Activated CD4-positive, CD25-positive, alpha-beta regulatory T cell treated with anti-CD3 and anti-CD28 coated beads, Interleukin-2, amount 50 U/mL, for 24 hours (primary cell): ENCODE data around the gene GTF2I.
A peak's percentile ranks its signal among the peaks of the same experiment; 100 is the strongest.
"Not testable (repeated sequence)": the region's sequence is repeated elsewhere in the genome, so short reads cannot be mapped to it uniquely, and the experiment has no call there.

Source experiments
- ATAC-seq, 2 donors: fragments of 150-1000 bp; cut with Tn5 transposase; one replicate each; pipeline ENCODE4 v1.10.0; 2021; ENCODE audit warnings: mild to moderate bottlenecking in 1 of 2, moderate library complexity in 1 of 2

The GTF2I gene

DNA sequence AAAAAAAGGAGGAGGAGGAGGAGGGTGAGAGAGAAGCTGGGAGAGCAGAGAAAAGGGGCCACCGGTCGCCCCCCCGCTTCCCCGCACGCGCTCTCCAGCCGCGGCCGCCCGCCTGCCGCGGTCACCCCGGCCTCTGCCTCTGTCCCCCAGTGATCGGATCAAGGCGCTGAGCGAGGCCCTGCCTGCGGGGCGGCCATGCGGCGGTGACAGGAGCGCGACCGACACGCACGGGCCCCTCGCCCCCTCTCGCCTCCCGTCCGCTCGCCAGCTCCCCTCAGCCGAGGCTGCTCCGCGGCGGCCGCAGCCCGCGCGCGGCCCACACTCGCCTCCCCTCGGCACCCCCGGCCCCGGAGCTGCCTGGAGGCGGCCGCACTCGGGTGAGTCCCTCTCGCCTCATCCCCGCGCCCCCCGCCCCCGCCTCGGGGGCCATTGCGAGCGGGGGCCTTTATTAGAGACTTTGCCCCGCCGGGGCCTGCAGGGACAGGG lies at the start of gene GTF2I:
Gene GTF2I (plus strand): TSS at position 27 of the 486 bp plus-strand sequence. CDS start 31,411 bp downstream, outside the sequence.
- peak; percentile 15 to 16 for ATAC-seq

DNA sequence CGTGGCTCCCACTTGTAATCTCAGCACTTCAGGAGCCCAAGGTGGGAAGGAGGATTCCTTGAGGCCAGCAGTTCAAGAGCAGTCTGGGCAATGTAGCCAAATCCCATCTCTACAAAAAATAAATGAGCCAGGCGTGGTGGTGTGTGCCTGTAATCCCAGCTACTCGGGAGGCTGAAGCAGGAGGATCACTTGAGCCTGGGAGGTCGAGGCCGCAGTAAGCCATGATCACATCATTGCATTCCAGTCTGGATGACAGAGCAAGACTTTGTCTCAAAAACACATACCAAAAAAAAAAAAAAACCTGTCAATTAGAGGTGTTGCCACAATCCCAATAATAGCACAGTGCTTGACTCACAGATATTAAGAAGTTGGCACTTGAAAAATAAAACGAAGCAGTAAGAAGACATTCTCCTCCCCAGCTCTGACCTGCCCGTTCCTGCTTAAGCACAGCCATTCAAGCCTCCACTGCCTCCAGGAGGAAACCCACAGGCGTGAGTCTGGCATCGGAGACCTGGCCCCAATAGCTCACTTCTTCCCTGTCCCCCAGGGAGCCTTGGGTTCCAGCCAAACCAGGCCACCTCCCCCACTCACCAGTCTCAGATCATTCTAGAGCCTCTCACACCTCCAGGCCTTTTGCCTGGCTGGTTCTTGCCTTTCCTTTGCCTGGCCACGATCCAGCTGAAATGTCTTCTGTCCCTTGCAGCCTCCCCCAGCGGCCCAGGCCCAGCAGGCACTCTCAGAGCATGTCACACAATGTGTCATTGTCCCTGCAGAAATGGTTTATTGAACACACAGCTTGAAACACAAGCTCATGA lies 45.3 kb upstream of the GTF2I start:
- ATAC-seq = no peak

DNA sequence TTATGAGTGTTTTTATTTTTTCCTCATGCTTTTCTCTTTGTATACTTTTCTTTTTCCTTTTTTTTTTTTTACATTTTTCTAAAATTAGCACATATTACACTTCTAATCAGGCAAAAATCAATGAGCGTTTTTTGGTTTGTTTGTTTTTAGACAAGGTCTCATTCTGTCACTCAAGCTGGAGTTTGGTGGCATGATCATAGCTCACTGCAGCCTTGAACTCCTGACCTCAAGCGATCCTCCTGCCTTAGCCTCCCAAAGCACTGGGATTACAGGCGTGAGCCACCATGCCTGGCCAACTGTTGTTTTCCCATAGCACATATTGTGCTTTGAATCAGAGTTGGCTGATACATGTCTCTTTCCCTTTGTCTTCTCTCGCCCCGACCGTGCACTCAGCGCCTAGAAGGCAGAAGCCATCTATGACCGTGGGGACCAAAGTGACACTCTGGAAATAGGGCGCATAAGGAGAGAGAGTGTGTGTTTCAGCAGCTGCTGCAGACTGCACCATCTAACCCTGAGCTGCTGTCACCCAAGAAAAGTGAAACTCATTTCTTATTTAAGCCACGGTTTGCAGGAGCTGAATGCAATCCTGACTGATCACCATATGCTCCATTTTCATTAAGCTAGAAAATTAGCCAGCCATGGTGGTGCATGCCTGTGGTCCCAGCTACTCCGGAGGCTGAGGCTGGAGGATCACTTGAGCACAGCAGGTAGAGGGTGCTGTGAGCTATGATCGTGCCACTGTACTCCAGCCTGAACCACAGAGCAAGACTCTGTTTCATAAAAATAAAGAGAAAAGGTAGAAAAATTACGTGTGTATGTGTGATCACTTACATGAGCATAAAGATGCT lies 41.4 kb upstream of the GTF2I start:
- ATAC-seq = no peak

DNA sequence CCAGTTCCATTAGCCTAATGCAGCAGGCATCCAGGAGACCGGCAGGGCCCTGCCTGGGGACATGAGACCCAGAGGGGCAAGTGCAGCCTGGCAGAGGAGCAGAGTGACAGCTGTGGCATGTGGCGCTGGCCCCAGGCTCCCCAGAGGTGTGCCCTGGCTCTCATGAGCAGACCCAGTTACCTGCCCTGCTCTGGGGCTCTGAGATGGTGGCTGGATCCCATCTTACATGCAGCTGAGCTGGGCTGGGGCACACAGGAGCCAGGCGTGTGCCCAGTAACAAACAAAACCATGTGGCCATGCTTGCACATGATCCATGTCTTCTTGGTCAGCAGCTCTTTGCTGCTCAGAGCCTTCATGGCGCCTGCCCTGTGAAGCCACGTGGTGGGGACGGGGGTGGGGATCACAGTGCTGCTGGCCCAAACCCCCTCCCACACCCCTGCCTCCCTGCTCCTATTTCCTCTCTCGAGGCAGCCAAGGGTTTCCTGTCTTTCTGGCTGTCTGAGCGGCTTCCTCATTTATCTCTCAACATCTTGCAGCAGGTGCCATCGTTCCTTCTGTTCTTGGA lies 40.3 kb upstream of the GTF2I start:
- peak in 1 of 2 donors; percentile 24 for ATAC-seq

DNA sequence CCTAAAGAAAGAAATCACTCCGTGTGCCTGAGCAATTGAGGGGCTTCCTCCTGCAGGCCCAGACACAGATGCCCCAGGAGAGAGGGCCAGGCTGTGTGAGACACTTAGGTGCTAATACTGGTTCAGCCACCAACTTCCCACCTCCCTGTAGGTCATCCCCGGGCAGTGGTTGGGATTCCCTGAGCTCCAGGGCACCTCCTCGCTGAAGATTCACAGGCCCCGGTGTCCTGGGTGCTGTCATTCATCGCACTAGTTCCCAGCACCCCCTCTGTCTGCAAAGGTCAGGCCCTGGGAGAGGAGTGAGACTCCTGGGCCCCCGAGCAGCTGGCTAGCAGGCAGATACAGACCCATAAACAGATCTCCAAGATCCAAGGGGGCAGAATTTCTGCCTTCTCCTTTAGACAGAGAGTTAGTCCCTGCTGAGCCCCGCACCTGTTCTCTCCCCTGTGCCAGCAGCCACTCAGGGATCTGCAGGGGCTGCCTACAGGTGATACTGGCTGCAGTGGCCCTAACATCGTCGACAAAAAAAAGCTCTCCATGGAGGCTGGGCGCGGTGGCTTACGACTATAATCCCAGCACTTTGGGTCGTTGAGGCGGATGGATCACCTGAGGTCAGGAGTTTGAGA lies 38.2 kb upstream of the GTF2I start:
- no peak for ATAC-seq

DNA sequence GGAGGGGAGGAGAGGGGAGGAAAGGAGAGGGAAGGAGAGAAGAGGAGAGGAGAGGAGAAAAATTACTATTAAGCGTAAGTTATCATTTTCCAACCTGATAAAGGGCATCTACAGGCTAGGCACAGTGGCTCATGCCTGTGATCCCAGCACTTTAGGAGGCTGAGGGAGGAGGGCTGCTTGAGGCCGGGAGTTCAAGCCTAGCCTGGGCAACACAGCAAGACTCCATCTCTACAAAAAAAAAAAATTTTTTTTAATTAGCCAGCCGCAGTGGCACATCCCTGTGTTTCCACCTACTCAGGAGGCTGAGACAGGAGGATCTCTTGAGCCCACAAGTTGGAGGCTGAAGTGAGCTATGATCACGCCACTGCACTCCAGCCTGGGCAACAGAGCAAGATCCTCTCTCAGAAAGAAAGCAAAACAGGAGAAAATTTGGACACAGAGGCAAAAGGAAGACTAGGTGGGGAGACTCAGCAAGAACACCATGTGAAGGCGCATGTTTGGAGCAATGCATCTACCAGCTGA lies 35.2 kb upstream of the GTF2I start:
- ATAC-seq = no peak

DNA sequence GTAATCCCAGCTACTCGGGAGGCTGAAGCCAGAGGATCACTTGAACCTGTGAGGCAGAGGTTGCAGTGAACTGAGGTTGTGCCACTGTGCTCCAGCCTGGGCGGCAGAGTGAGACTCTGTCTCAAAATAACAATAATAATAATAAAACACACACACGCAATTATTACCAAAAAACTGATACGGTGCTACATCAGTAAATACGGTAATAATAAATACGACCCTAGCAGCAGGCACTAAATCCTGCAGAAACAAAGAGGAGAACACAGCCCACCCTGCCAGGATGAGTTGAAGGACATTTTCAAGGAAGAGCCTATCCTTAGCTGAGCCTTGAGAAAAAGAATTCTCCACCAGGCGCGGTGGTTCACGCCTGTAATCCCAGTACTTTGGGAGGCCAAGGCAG lies 34.4 kb upstream of the GTF2I start:
- ATAC-seq = no peak

DNA sequence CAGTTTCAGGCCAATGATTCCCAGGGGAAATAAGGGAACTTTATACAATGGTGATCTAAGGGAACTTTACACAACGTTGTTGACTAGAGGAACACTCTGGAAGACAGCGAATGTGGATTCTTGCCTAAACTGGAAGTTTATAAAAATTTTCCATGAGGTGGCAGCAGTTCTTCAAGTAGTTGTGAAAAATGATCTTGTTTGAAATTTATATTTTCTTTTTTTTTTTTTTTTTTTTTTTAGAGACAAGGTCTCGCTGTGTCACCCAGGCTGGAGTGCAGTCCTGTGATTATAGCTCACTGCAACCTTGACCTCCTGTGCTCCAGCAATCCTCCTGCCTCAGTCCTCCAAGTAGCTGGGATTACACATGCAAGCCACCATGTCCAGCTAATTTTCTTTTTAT lies 32.1 kb upstream of the GTF2I start:
- ATAC-seq = no peak

DNA sequence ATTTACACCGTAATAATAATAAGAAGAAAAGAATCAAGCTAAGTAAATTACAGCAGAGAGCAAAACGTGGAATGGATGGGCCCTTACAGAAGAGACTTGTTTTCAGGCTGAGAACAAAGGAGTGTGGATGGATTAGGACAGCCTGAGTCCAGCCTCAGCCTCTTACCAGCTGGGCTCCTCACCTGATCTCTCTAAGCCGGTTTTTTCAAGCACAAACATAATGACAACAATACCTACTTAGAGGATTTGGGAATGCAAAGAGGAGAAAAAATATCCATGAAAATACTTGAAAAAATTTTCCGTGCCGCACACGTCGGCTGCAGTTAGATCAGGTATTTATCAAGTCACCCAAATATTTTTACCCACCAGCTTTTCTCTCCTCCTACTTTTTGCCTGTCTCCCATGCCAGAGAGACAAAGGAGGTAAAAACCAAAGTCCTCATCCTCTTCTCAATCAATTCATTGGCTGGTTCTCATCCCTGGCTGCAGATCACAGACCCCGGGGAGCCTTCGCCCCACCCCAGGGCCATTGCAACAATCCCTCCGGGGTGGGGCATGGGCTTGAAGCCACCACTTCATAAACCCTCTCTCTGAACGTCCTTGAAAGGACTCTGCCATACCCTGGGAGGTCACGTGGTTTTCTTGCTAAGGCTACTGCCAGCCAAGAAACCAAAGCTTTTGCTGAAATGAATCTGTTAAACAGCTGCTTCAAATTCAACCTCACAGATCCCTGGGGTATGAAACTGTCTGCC lies 29.7 kb upstream of the GTF2I start:
- ATAC-seq = no peak

DNA sequence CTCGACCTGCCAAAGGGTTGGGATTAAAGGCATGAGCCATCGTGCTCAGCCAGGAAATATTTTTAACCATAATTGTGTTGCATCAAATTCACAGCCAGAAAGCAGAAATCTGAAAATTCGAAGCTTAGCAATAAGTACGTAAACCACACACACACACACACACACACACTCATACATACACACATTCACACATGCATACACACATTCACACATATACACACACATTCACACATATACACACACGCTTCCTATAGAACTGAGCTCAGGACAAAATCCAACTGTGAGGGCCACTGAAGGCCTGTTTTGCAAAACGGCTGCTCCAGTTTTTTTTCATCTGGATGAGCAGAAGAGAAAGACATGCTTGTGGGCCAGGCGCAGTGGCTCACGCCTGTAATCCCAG lies 25.0 kb upstream of the GTF2I start:
- ATAC-seq = no peak

DNA sequence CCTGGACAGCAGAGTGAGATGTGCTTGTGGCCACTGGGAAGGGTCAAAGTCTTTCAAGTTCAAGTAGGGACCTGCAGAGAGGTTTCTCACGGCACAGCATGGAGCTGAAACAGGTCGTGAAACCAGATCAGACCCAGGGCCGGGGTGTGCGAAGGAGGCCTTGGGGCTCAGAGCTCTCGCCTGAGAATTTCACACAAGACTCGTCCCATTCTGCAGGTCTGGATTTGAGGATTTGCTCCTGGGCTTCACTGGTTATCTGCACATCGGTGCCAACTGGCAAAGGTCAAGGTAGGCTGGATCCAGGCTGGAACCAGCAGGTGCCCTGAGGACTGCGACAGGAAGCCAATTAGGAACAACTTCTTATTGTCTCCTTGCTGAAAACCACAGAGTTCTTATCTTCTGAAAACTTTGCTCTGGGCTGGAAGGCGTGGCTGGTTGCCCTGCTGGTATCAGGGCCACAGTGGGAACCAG lies 24.0 kb upstream of the GTF2I start:
- no peak for ATAC-seq

DNA sequence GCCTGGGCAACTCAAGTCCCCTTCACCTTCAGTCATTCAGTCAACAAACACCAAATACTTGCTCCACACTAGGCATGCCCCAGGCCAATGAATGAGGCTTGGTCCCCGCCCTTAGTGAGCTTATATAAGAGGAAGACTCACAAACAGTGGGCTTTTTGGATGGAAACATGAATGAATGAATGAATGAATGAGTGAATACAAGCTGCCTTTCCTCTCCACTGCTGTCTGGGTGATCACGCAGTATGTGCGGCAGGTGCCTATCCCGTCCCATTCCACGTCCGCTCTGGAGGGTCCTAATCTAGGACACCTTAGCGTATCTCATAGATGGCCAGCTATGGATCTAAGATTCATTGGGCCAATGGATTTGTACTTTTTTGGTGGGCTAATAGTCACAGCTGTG lies 19.8 kb upstream of the GTF2I start:
- no peak for ATAC-seq

DNA sequence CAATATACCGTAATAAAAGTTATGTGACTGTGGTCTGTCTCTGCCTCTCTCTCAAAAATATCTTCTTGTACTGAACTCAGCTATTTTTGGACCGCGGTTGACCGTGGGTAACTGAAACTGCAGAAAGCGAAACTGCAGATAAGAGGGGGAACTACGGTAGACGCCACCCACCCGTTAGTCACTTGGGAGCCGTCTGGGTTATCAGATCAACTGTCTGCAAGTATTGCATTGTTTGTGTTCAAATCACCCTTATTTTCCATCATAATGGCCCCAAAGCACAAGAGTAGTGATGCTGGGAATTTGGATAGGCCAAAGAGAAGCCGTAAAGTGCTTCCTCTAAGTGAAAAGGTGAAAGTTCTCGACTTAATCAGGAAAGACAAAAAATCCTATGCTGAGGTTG lies 7.5 kb upstream of the GTF2I start:
- peak; percentile 95 to 97 for ATAC-seq

DNA sequence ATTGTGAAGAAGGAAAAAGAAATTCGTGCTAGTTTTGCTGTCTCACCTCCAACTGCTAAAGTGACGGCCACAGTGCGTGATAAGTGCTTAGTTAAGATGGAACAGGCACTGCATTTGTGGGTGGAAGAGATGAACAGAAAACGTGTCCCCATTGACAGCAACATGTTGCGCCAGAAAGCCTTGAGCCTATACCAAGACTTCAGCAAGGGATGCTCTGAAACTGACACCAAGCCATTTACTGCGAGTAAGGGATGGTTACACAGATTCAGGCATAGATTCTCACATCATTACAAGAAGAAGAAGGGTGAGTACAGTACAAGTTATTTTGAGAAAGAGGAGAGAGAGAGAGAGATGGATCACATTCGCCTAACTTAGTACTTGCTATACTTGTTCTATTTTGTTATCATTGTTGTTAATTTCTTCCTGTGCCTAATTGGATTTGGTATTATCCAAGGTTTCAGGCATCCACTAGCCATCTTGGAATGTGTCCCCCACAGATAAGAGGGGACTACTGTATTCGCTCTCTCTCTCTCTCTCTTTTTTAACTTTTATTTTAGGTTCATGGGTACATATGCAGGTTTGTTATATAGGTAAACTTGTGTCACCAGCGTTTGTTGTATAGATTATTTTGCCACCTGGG lies 6.9 kb upstream of the GTF2I start:
- peak; percentile 66 to 73 for ATAC-seq

DNA sequence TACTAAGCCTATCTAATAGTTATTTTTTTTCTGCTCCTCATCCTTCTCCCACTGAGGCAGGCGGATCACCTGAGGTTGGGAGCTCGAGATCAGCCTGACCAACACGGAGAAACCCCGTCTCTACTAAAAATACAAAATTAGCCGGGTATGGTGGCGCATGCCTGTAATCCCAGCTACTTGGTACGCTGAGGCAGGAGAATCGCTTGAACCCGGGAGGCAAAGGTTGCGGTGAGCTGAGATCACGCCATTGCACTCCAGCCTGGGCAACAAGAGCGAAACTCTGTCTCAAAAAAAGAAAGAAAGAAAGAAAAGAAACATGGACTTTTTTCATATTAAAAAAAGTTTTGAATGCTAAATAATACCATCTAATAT lies 6.4 kb upstream of the GTF2I start:
- not testable (repeated sequence) for ATAC-seq

DNA sequence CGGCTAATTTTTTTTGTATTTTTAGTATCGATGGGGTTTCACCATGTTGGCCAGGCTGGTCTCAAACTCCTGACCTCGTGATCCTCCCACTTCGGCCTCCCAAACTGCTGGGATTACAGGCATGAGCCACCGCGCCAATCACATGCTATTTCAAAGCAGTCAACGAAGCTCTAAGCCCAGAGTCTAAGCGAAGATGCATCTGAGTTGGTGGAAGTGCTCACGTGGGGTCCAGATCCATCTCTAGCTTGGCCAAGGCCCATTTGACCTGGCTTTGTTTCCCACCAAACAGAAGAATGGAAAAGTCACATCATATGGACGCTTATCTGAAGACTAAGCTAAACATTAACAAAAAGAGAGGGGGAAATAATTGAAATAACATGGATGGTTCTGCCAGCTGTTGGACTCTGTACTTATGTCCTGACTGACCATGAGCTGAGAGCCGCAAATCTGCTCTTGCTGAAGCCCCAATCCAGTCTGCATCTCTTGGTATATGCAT lies 3.8 kb upstream of the GTF2I start:
- ATAC-seq = no peak

DNA sequence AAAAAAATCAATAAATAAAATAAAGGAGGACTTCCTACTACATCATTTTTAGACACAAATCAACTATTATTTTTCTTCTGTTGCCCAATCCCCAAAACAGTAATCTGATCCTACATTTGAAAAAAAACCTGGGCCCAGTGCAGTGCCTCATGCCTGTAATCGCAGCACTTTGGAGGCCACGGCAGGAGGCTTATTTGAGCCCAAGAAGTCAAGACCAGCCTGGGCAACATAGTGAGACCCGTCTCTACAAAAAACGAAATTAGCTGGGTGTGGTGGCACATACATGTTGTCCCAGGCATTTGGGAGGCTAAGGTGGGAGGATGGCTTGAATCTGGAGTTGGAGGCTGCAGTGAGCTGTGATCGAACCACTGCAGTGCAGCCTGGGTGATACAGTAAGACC lies 2.7 kb upstream of the GTF2I start:
- ATAC-seq = no peak

DNA sequence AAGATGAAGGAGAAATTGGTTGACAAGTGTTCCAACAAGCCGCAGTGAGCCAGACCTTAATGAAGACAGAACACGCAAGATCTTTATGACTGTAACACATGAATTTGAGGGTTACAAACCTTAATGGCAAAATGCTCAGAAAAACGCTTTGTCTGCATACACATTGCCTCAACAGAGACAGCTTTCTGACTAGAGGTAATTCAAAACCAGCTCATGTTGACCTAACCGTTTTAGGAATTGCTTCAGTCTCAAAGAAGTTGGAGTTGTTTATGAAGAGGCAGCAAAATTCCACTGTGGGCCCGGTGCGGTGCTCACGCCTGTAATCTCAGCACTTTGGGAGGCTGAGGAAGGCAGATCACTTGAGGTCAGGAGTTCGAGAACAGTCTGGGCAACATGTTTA lies 2.2 kb upstream of the GTF2I start:
- no peak for ATAC-seq

DNA sequence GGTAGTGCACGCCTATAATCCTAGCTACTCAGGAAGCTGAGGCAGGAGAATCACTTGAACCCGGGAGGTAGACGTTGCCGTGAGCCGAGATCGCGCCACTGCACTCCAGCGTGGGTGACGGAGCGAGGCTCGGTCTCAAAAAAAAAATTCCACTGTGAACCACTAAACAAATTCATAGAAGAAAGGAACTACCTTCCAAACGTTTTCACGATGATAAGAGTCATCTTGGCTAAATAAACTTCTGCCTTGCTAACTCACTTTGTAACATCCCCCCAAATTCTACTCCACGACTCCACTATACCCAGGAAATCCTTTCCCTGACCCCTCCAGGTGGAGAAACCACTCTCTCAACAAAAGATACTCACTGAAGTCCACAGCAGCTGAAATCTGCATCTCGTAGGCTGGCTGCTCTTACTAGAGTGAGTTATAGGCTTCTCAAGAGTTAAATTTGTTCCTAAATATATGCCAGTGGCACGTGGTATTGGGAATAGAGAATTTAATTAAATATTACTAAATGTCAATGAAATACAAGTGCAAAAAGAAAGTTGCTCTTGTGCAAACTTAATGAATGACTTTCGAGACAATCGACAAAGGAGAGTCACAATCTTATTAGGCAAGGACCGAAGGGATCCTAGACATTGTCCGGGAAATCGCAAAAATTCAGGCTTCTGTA lies 1.6 kb upstream of the GTF2I start:
- ATAC-seq = no peak

DNA sequence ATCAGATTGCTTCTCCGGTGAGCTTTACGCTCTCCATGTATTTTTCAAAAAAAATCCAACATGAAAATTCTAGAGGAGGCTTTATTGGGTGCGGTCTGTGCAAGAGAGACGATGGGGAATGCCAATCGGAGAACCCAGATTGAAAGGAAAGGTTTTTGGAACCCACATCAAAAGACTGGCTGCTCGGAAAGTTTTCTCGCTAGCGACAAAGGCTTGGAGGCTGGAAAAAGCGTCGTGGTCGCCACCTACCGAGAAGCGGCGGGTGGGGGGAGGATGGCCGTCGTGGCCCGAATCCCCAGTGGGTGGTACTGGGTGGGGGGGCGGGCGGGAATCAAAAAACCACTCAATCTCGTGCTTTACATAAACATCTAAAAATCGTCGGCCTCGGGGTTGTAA lies 1.1 kb upstream of the GTF2I start:
- no peak for ATAC-seq
